Ureter (tissue), 1 donor: ENCODE measurements around the gene WDR27. TPM values are rescaled to one million over a fixed set of nuclear protein-coding genes. Genes with fewer than 3 reads are reported as not detected.
"Not testable (repeated sequence)": the region's sequence is repeated elsewhere in the genome, so short reads cannot be mapped to it uniquely, and the experiment has no call there.

Source experiments
- DNase-seq: peaks from one replicate; pipeline ENCODE4 v3.0.0-alpha.2; 2020; ENCODE audit warnings: low spot score
- total RNA-seq: library from RNA; stranded (reverse); gene quantifications from one replicate; pipeline ENCODE4 v1.2.4, GENCODE V29; 2023
- donor health status: DM: yes; HTN: yes; CAD: no.

The WDR27 gene
- total RNA-seq, 1 donor from 2014 or later, result 66.7 TPM

- no peak for DNase-seq
These were observed 8.2 kb upstream of the WDR27 start for GRCh38 chr6:169710009-169710408.

- no peak for DNase-seq
These were observed 7.5 kb upstream of the WDR27 start for GRCh38 chr6:169709293-169709692.

- DNase-seq, result no peak
These were observed 5.9 kb upstream of the WDR27 start for GRCh38 chr6:169707772-169708171.

- no peak for DNase-seq
These were observed 1.0 kb upstream of the WDR27 start for GRCh38 chr6:169702840-169703246.

- DNase-seq, result no peak
These were observed 397 bp downstream of the WDR27 start for GRCh38 chr6:169701311-169701953.

- DNase-seq, result no peak
These were observed 1.5 kb downstream of the WDR27 start for GRCh38 chr6:169700296-169700695.

- DNase-seq, result not testable (repeated sequence)
These were observed 4.7 kb downstream of the WDR27 start for GRCh38 chr6:169697115-169697514.

GRCh38 chr6:169695131-169695530 lies 6.7 kb downstream of the WDR27 start:
- DNase-seq, result no peak

- no peak for DNase-seq
These were observed 9.3 kb downstream of the WDR27 start for GRCh38 chr6:169692516-169692915.

- DNase-seq, result no peak
These were observed 10.6 kb downstream of the WDR27 start for GRCh38 chr6:169691260-169691659.

GRCh38 chr6:169689287-169689686 lies 12.5 kb downstream of the WDR27 start:
- no peak for DNase-seq

GRCh38 chr6:169685860-169686259 lies 16.0 kb downstream of the WDR27 start:
- no peak for DNase-seq

GRCh38 chr6:169684056-169684455 lies 17.8 kb downstream of the WDR27 start:
- DNase-seq, result no peak

GRCh38 chr6:169678342-169678741 lies 23.5 kb downstream of the WDR27 start:
- no peak for DNase-seq

- DNase-seq, result no peak
These were observed 24.7 kb downstream of the WDR27 start for GRCh38 chr6:169677096-169677495.

GRCh38 chr6:169675011-169675410 lies 26.8 kb downstream of the WDR27 start:
- DNase-seq, result no peak

GRCh38 chr6:169671563-169671962 lies 30.3 kb downstream of the WDR27 start:
- DNase-seq, result no peak

- DNase-seq, result no peak
These were observed 31.9 kb downstream of the WDR27 start for GRCh38 chr6:169669889-169670288.

GRCh38 chr6:169669147-169669546 lies 32.7 kb downstream of the WDR27 start:
- no peak for DNase-seq

- DNase-seq, result no peak
These were observed 33.5 kb downstream of the WDR27 start for GRCh38 chr6:169668203-169668847.

- DNase-seq, result no peak
These were observed 34.1 kb downstream of the WDR27 start for GRCh38 chr6:169667716-169668115.

- no peak for DNase-seq
These were observed 35.4 kb downstream of the WDR27 start for GRCh38 chr6:169666441-169666840.

- DNase-seq, result no peak
These were observed 36.5 kb downstream of the WDR27 start for GRCh38 chr6:169665289-169665688.

GRCh38 chr6:169664227-169664626 lies 37.6 kb downstream of the WDR27 start:
- no peak for DNase-seq
